Right lobe of liver (tissue), 4 donors: ENCODE measurements around the gene DPAGT1.

ENCODE experiments used
- POLR2A ChIP-seq: fragments of 450-650 bp; IDR thresholded peaks from one replicate; pipeline ENCODE4 v1.6.1; 2017; ENCODE audit warnings: antibody characterized with exemption, mild to moderate bottlenecking
- TF ChIP-seq, protein P1 (sequence below), 4 donors: fragments of 200-600 bp in 3 of 4; fragments of 450-650 bp in 1 of 4; IDR thresholded peaks; one replicate each; pipeline versions ENCODE4 v1.5.1 to v1.8.0; 2016 to 2022; ENCODE audit warnings: antibody characterized with exemption in 4 of 4, mild to moderate bottlenecking in 2 of 4
- donor health status: DM: no; HTN: no; CAD: no.
- donor health status: DM: no; HTN: no; CAD: no.
- donor health status: DM: no; HTN: yes; CAD: no.

DNA sequence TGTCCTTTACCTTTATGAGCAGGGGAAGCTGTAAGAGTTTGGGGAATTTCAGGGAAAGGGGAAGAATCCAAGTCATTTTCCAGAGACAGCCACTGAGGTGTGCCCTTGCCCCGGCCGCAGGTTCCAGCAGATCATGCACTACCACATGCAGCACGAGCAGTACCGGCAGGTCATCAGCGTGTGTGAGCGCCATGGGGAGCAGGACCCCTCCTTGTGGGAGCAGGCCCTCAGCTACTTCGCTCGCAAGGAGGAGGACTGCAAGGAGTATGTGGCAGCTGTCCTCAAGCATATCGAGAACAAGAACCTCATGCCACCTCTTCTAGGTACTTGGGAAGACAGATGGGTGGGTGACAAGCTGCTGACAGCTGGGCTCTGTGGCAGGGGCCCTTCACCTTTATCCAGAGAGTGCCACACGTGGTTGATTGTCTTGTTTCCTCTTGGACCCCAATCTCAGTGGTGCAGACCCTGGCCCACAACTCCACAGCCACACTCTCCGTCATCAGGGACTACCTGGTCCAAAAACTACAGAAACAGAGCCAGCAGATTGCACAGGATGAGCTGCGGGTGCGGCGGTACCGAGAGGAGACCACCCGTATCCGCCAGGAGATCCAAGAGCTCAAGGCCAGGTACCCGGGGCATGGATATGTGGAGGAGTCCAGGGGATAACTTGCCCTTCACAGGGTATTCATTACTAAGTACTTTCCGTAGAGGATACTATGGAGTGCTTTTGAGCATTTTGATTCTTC is 22.8 kb downstream of the DPAGT1 start:
- TF ChIP-seq, protein P1, sequence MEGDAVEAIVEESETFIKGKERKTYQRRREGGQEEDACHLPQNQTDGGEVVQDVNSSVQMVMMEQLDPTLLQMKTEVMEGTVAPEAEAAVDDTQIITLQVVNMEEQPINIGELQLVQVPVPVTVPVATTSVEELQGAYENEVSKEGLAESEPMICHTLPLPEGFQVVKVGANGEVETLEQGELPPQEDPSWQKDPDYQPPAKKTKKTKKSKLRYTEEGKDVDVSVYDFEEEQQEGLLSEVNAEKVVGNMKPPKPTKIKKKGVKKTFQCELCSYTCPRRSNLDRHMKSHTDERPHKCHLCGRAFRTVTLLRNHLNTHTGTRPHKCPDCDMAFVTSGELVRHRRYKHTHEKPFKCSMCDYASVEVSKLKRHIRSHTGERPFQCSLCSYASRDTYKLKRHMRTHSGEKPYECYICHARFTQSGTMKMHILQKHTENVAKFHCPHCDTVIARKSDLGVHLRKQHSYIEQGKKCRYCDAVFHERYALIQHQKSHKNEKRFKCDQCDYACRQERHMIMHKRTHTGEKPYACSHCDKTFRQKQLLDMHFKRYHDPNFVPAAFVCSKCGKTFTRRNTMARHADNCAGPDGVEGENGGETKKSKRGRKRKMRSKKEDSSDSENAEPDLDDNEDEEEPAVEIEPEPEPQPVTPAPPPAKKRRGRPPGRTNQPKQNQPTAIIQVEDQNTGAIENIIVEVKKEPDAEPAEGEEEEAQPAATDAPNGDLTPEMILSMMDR (IDR thresholded peaks at IDR 0.05): no peak
- TF ChIP-seq POLR2A: no peak
